Breast epithelium (tissue), 3 donors: ENCODE measurements around the gene RARA.
"Not testable (repeated sequence)": the region's sequence is repeated elsewhere in the genome, so short reads cannot be mapped to it uniquely, and the experiment has no call there.

Source experiments
- POLR2A ChIP-seq: fragments of 450-650 bp; IDR thresholded peaks from one replicate; pipeline ENCODE4 v1.6.1; 2016; ENCODE audit warnings: antibody characterized with exemption, mild to moderate bottlenecking, moderate library complexity
- POLR2AphosphoS5 ChIP-seq, 3 donors: sonication (generic); formaldehyde crosslinking; IDR thresholded peaks; one replicate each; pipeline ENCODE4 v1.6.1; 2017; ENCODE audit warnings: antibody characterized with exemption in 3 of 3
- TF ChIP-seq, protein P1 (sequence below), 3 donors: fragments of 450-650 bp; IDR thresholded peaks; one replicate each; pipeline ENCODE4 v1.5.1; 2016 to 2017; ENCODE audit warnings: antibody characterized with exemption in 3 of 3, mild to moderate bottlenecking in 3 of 3, moderate library complexity in 3 of 3

DNA sequence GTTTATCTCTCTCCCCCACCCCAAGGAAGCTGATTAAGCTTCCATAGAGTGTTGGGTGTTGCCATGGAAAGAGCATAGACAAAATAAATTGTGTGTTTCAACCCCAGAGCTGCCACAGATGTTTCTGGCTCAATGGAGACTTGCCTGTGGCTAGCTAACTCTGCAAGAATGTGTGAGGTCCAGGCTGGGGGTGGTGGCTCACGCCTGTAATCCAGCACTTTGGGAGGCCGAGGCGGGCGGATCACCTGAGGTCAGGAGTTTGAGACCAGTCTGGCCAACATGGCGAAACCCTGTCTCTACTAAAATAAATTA lies 4.5 kb upstream of the RARA start:
- TF ChIP-seq, protein P1, sequence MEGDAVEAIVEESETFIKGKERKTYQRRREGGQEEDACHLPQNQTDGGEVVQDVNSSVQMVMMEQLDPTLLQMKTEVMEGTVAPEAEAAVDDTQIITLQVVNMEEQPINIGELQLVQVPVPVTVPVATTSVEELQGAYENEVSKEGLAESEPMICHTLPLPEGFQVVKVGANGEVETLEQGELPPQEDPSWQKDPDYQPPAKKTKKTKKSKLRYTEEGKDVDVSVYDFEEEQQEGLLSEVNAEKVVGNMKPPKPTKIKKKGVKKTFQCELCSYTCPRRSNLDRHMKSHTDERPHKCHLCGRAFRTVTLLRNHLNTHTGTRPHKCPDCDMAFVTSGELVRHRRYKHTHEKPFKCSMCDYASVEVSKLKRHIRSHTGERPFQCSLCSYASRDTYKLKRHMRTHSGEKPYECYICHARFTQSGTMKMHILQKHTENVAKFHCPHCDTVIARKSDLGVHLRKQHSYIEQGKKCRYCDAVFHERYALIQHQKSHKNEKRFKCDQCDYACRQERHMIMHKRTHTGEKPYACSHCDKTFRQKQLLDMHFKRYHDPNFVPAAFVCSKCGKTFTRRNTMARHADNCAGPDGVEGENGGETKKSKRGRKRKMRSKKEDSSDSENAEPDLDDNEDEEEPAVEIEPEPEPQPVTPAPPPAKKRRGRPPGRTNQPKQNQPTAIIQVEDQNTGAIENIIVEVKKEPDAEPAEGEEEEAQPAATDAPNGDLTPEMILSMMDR (IDR thresholded peaks at IDR 0.05) = not testable (repeated sequence)
- not testable (repeated sequence) for TF ChIP-seq POLR2AphosphoS5 (IDR thresholded peaks at IDR 0.05); POLR2A
